Measurements from ENCODE around the gene HMCN2. TPM values are rescaled to one million over a fixed set of nuclear protein-coding genes. Genes with fewer than 3 reads are reported as not detected.

HMCN2 gene
- total RNA-seq, 4 donors from 2014 or later = 9.1 to 38.6 (median 12.5) TPM

DNA sequence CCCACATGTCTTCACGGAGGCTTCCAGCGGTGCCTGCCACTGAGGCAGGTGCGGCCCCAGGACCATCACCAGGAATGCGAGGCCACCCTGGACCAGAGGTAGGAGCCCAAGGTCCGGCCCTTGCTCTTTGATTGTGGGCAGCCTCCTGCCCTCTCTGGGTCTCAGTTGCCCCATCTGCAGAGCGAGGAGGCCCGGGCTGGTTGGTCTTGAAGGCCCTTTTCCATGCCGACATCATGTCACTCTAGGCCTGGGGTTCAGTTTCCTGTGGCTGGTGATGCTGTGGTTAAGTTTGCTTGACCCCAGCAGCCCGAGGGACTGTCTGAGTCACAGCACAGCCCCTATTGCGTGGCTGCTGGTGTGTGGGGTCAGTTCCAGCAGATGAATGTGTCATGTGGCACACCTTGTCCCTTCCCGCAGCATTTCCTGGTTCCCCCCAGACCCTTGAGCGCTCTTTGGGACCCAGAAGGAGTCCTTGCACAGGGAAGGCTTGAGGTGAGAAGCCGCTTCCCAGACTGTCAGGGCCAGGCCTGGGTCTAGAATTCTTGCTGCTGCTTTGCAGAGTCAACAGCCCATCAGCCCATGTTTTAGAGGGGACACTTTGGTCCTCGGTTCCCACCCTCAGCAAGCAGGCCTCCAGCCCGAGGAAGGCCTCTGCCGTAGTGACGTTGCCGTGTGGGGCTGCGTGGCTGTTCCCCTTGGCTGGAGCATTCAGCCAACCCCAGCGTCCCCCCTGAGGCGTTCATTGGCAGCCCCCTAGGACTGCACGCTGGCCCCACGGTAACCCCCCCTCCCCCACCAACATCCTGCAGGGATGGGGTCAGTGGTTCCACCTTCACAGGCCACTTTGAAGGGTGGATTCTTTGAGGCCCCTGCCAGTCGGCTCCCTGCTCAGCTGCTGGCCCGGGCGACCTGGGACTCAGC lies 31.0 kb upstream of the HMCN2 start:
- Histone ChIP-seq H3K4me1 (peaks cover 11 to 33% (median 33%) of the 10 kb centered on the region in 4 donors), H3K4me3 (no peak overlapping the region), H3K9me3 (no peaks in the 10 kb centered on the region), H3K27ac (replicated peaks in 1 of 4) (peak overlapping the region; percentile 76 to 84 (median 80)), H3K27me3 (no peaks in the 10 kb centered on the region), H3K36me3 (peaks cover 0 to 30% (median 13%) of the 10 kb centered on the region in 4 donors)
- TF ChIP-seq POLR2AphosphoS5 (IDR thresholded peaks at IDR 0.05) = no peak
- TF ChIP-seq EP300 (IDR thresholded peaks at IDR 0.05) = no peak
- TF ChIP-seq POLR2A (IDR thresholded peaks at IDR 0.05; ENCODE audit: low read depth) = no peak
- no peak for TF ChIP-seq CTCF (IDR thresholded peaks at IDR 0.05)
- no peak for DNase-seq (ENCODE audit: extremely low spot score)
- intact Hi-C loops (cut with DNase I) = loop anchor here (5.0 kb wide), 2 partner anchors 62 to 347 kb away; partner anchors contain the start of gene NCS1
- 75% methylated on average over 12 of the region's 26 CpGs for WGBS

- H3K27ac ChIP-seq (replicated peaks in 1 of 4) = peak overlapping the region; percentile 76 to 84 (median 80)
- H3K4me3 ChIP-seq = peak overlapping the region; percentile 18 to 40 (median 23)
- peaks cover 11 to 44% (median 42%) of the 10 kb centered on the region in 4 donors for H3K4me1 ChIP-seq
- WGBS = 34% methylated on average over 33 of the region's 45 CpGs
- H3K36me3 ChIP-seq = peaks cover 0 to 25% (median 11%) of the 10 kb centered on the region in 4 donors
- no peaks in the 10 kb centered on the region for H3K27me3 ChIP-seq
- no peaks in the 10 kb centered on the region for H3K9me3 ChIP-seq
- TF ChIP-seq CTCF (IDR thresholded peaks at IDR 0.05) (peak in 2 of 3 experiments; percentile 100), EP300 (IDR thresholded peaks at IDR 0.05) (peak; percentile 3), POLR2AphosphoS5 (IDR thresholded peaks at IDR 0.05) (peak; percentile 27 to 46), POLR2A (IDR thresholded peaks at IDR 0.05; ENCODE audit: low read depth) (no peak)
- intact Hi-C loops (cut with DNase I) = loop anchor here (2.0 to 5.0 kb wide), 3 partner anchors 63 to 348 kb away; partner anchors contain the start of gene NCS1
- DNase-seq (ENCODE audit: extremely low spot score) = no peak
Observed at GRCh38 chr9:130235558-130236435, 29.8 kb upstream of the HMCN2 start.

- Histone ChIP-seq H3K9me3 (no peaks in the 10 kb centered on the region), H3K4me1 (peaks cover 11 to 46% (median 44%) of the 10 kb centered on the region in 4 donors), H3K27ac (replicated peaks in 1 of 4) (peak overlapping the region; percentile 76 to 84 (median 80)), H3K36me3 (peaks cover 0 to 23% (median 11%) of the 10 kb centered on the region in 4 donors), H3K27me3 (no peaks in the 10 kb centered on the region), H3K4me3 (peak overlapping the region in 3 of 4 donors; percentile 18 to 40 (median 22))
- intact Hi-C loops (cut with DNase I) = loop anchor here (2.0 to 5.0 kb wide), 3 partner anchors 64 to 349 kb away; partner anchors contain the start of gene NCS1
- DNase-seq (ENCODE audit: extremely low spot score) = no peak
- TF ChIP-seq EP300 (IDR thresholded peaks at IDR 0.05) (no peak), POLR2AphosphoS5 (IDR thresholded peaks at IDR 0.05) (no peak), CTCF (IDR thresholded peaks at IDR 0.05) (no peak), POLR2A (IDR thresholded peaks at IDR 0.05; ENCODE audit: low read depth) (no peak)
- 55% methylated on average over 10 of the region's 10 CpGs for whole genome bisulfite sequencing
Observed at GRCh38 chr9:130236436-130236985, 29.0 kb upstream of the HMCN2 start.

DNA sequence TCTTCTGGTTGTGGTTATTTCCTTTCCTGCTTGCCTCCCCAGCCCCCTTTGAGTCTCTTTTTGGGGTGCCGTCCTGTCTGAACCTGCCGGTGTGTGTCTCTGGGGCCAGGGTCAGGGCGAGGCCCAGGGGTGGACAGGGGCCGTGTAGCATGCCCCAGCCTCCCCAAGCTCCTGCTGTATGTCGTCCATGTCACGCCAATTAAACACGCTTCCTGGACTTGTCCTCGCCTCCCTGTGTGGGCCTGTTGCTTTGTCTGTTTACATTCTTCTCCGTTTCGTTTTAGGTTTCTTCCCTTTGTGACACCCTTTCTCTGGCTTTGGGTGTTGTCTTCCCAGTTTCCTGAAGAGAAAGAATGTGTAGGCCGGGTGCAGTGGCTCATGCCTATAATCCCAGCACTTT lies 28.5 kb upstream of the HMCN2 start:
- WGBS = 50% methylated on average over 11 of the region's 11 CpGs
- peak overlapping the region; percentile 76 to 84 (median 80) for H3K27ac ChIP-seq (replicated peaks in 1 of 4)
- peaks cover 0 to 23% (median 11%) of the 10 kb centered on the region in 4 donors for H3K36me3 ChIP-seq
- no peaks in the 10 kb centered on the region for H3K9me3 ChIP-seq
- H3K27me3 ChIP-seq = no peaks in the 10 kb centered on the region
- peaks cover 11 to 46% (median 44%) of the 10 kb centered on the region in 4 donors for H3K4me1 ChIP-seq
- DNase-seq (ENCODE audit: extremely low spot score) = no peak
- H3K4me3 ChIP-seq = no peak overlapping the region
- intact Hi-C loops (cut with DNase I) = loop anchor here (2.0 to 5.0 kb wide), 3 partner anchors 65 to 350 kb away; partner anchors contain the start of gene NCS1
- TF ChIP-seq POLR2AphosphoS5 (IDR thresholded peaks at IDR 0.05) (peak; percentile 29 to 33), EP300 (IDR thresholded peaks at IDR 0.05) (no peak)

Measured in esophagus muscularis mucosa (tissue), 4 donors.